Measurements from ENCODE around the gene ITGB6.

Gene ITGB6, protein sequence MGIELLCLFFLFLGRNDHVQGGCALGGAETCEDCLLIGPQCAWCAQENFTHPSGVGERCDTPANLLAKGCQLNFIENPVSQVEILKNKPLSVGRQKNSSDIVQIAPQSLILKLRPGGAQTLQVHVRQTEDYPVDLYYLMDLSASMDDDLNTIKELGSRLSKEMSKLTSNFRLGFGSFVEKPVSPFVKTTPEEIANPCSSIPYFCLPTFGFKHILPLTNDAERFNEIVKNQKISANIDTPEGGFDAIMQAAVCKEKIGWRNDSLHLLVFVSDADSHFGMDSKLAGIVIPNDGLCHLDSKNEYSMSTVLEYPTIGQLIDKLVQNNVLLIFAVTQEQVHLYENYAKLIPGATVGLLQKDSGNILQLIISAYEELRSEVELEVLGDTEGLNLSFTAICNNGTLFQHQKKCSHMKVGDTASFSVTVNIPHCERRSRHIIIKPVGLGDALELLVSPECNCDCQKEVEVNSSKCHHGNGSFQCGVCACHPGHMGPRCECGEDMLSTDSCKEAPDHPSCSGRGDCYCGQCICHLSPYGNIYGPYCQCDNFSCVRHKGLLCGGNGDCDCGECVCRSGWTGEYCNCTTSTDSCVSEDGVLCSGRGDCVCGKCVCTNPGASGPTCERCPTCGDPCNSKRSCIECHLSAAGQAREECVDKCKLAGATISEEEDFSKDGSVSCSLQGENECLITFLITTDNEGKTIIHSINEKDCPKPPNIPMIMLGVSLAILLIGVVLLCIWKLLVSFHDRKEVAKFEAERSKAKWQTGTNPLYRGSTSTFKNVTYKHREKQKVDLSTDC

DNA sequence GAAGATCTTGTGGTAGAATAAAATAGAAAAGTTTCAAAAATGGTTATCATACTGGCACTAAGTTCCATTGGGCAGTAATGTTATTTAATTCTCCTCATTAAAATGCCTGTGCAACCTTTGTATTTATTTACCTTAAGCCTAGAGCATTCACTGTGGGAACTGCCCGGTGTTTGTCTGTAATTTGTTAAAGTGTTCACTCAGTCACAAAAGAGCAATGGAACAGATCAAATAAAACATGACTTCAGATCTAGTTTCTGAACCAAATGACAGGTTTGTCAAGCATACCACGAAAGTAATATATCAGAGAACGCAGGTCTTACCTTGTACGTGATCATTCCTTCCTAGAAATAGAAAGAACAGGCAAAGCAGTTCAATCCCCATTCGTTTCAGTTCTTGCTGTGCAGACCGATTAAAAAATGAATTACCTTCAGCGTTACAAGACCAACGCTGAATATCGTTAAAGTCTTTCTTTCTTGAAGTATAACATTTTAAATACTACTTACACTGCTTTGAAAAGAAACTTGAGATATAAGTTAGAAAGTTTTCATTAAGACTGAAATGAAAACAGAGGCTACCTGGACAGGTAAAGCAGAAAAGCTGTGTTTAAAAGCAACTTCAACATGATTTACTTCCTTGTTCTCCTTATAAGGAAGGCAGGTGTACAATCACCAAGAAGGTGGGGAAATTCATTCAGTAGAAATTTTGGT, at the start of gene ITGB6:
Gene ITGB6 (minus strand): TSS at position 590 of the 707 bp plus-strand sequence. CDS start 209 bp downstream, at position 381.
- TF ChIP-seq, protein P1, sequence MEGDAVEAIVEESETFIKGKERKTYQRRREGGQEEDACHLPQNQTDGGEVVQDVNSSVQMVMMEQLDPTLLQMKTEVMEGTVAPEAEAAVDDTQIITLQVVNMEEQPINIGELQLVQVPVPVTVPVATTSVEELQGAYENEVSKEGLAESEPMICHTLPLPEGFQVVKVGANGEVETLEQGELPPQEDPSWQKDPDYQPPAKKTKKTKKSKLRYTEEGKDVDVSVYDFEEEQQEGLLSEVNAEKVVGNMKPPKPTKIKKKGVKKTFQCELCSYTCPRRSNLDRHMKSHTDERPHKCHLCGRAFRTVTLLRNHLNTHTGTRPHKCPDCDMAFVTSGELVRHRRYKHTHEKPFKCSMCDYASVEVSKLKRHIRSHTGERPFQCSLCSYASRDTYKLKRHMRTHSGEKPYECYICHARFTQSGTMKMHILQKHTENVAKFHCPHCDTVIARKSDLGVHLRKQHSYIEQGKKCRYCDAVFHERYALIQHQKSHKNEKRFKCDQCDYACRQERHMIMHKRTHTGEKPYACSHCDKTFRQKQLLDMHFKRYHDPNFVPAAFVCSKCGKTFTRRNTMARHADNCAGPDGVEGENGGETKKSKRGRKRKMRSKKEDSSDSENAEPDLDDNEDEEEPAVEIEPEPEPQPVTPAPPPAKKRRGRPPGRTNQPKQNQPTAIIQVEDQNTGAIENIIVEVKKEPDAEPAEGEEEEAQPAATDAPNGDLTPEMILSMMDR (IDR thresholded peaks at IDR 0.05) = no peak

DNA sequence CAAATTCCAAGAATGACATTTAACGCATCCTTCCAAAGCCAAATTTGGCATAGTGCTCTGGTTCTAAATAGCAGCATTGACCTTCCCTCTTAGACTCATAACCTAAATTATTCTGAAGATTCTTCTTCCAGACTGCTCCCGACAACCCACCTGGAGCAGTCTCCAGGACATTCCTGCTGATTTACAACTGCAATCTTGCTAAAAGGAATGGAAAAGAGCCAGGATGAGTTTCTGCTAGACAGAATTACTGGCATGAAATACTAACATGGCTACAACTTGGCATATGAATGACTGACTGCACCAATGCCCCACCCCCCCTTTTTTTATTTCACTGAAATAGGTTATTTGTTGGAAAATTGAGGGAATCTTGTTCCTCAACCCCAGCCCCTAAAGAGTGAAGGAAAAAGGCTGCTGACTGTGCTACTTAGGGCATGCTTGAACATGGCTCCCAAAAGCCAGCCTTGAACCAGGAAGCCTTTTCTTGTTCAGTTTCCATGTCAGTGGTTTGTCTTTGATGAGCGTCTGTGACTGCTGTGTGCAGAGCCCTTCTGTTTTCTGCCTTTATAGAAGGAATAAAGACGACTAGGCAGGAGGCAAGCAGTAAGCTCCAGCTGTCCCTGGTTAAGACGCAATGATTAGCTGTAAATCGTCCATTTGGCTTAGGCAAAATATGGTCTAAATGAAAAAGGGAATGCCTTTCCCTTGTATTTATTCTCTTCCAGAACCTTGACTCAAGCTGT, 47.4 kb upstream of the ITGB6 start:
- TF ChIP-seq, protein P1 (IDR thresholded peaks at IDR 0.05) = no peak

DNA sequence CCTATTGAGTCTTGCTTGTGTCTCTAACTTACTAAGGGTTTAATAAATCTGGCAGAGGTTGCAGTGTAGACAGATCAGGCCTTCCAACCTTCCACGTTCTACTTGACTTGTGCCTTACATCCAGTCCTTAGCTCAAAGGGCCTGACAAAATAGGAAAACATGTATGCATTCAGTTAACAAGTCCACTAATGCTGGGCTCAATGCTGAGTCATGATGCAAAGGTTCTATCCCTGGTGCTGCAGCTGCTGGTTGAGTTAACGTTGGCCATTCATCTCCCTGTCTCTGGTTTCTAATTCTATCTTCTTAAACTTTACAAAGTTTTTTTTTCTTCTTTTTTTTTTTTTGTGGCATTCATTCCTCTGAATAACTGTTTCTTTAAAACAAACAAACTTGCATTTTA, 46.3 kb upstream of the ITGB6 start:
- TF ChIP-seq, protein P1 (IDR thresholded peaks at IDR 0.05) = no peak

DNA sequence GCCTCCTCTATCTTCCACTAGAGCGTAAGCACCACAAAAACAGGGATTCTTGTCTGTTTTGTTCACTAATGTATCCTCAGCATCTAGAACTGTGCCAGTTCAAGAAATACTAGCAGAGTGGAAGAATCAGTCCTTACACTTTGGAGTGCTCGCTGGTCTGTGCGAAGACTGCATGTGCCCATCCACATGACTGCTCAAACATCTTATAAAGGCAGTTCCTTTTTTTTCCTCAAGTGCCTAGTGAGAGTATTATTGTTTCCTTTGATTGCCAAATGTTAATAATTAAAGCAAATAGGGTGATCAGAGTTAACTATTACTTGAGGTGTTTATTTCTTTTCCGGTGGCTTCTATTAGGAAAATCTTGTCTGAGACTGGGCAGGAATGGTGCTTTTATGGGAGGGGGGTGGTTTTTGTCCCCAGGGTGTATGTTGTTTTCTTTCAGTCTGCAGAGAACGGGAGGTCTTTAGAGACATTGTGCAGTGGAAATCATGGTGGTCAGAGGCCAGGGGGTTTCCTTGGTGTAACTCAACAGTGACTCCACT, 45.6 kb upstream of the ITGB6 start:
- TF ChIP-seq, protein P1 (IDR thresholded peaks at IDR 0.05) = no peak

DNA sequence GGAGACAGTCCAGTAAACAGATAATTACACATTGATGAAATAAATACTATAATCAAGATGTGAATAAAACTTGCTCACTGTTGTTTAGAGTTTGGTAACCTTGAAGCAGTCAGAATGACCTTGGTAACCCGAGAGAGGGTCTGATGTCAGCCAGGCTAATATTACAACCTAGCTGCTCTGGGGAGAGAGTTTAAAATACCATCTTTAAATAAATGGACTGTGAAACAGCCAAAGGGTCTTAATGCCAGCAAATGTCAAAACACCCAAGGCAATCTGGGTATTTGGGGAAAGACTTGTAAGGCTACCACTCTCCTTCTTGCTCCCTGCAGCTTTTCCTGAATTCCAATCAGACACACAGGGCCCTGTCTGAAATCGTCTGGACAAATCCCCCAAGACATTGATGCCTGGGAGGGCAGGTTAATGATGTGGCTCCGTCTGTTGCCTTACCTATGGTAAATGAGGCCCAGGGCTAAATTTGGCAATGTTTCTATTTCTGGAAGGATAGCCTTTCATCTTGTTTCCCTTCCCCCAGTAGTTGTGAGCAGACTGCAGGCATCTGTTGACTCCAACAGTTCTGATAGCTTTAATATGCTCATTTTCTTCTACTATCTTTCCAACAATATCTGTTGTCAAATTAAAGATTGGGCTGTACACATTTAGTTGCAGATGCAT, 43.0 kb upstream of the ITGB6 start:
- TF ChIP-seq, protein P1 (IDR thresholded peaks at IDR 0.05) = no peak

DNA sequence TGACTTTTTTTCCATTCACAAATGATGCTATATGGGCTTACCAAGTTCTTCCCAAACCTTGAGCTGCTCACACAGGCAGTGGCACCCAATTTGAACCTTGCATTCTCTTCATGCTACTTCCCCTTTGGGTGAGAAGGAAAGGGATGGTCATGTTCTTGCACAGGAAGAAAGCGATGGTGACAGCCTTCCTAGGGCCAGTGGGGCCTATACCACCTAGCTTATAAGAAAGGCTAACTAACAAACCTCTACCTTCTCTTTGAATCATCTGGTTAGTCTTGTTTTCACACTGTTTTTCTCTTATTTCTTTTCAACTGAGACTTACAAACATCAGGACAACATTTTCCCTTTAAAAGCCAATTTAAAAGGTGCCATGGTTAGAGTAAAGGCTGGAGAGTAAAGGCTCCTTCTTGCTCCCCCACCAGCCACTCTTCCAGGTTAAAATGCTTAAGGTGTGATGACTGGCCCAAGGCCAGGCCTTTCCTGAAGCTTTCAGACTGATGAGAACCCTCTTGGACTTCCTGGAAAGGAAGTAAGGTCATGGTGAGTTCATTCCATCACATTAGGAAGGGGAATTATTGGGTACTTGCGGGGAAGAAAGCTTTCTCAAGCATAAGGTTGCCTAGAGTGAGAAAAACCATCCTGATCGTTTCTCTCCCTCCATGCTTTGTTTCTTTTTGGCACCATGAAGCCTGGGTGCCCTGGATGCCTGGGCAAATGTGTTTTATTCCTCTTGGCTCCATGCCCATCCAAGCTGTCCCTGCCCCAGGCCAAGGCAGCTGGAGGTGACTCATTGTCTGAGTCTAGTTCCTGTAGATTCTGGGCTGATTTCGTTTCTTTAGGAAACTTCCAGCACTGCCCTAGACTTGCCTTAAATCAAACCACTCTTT, 41.4 kb upstream of the ITGB6 start:
- TF ChIP-seq, protein P1 (IDR thresholded peaks at IDR 0.05) = no peak

Data from LNCAP (cell line).